NK-92 (cell line): ENCODE data around the gene HIGD1B.

ENCODE experiments used
- DNase-seq: peaks from one replicate; lab custom pipeline; 2025; ENCODE audit not compliant: unreplicated experiment; lab: John Stamatoyannopoulos, UW

The HIGD1B gene

DNA sequence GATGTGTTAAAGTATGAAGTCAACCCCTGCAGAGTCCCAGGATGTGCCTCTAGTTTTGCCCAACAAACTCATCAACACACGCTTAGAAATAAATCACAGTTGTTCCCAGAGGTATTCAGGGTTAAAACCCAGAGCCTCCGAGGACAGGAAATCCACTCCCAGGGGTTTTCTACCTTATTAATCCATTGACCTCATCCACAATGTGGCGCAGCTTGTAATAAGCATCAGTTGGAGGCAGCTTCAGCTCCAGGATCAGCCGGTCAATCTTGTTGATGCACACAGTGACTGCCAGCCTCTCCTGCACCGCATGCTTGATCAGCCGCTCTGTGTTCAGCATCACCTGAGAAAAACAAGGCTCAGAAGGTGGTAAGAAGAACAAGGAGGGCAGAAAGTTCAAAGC is 28.1 kb downstream of the HIGD1B start:
- no peak for DNase-seq

DNA sequence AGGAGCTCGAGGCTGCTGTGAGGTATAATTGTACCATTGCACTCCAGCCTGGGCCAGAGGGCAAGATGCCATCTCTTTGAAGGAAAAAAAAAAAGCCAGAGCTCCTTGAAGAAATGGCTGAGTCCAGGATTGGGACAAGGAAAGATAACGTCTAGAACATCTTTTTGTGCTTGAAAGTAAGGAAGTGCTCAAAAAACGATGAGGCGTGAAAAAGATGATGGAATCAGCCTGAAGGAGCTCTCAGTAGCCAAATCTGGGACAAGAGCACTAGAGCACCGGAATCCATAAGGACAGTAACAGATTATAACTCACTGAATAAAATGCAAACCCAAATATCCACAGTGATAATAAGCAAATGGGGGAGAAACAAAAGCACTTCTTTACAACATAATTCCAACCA is 29.4 kb downstream of the HIGD1B start:
- no peak for DNase-seq

DNA sequence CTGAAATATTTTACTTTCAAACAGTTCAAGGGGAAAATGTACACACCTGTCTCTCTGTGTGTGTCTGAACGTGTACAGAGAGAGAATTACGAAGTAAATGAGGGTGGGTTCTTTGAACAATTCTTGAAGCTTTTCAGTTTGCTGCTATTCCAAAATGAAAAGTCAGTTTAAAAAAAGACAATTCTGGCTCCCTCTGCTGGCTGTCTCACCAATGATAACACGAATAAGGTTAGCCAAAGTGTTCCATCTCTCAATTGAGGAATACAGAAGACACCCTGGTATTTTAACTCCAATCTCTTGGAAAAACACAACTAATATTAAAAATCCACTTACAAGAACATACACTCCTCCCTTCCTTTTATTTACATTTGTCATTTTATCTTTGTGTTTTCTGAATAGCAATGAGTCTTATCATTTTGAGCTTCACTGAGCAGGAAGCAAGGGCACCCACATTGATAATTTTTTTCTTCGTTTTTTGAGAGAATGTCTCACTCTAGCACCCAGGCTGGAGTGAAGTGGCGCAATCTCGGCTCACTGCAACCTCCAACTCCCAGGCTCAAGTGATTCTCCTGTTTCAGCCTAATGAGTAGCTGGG is 31.0 kb downstream of the HIGD1B start:
- DNase-seq, result no peak

GRCh38 chr17:44879376-44879775 is 31.7 kb downstream of the HIGD1B start:
- no peak for DNase-seq

DNA sequence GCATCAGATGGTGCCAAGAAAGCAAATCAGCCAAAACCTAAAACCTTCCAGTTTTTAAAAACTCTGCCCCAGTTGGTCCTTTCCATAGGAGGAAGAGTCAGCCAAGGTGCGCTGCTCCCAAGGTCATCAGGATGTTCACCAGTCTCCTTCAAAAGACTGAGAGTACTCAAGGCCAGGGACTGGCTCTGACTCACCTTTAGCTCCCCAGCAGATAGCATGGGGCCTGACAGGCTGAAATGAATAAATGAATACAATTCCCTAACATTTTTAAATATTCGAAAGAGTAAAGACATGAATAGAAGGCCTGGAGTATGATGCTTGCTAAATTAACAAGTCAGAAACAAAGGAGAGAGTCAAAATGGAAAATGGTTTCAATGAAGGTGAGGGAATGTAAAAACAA is 32.4 kb downstream of the HIGD1B start:
- no peak for DNase-seq

GRCh38 chr17:44881145-44881544 is 33.5 kb downstream of the HIGD1B start:
- DNase-seq, result no peak

DNA sequence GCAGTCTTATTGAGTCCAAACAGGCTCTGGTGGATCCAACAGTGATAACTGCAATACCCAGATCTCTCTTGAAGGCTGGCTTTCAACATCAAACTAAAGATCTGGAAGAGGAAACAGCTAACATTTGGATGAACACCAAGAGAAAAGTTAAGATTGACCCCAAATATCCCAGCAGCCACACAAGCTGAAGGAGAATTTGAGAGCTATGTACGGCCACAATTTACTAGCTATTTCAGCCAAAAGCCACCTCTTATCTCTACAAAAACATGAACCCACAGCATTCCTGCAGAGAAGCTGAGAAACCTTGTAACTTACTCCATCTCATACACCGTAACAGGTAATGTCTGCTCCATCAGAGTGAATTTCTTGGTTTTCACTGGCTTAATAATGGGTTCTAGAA is 37.3 kb downstream of the HIGD1B start:
- DNase-seq, result no peak

DNA sequence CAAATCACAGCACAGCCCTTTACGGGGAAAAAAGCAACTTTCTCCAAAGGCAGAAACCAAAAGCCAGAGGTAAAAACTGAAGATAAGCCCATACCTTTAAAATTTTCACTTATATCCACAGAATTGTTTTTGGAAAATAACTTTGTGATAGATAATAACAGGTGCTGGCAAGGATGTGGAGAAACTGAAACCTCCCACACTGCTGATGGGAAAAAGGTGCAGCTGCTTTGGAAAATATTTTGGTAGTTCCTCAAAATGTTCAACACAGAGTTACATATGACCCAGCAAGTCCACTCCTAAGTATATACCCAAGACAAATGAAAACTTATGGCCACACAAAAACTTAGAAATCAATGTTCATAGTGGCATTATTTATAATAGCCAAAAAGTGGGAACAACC is 39.3 kb downstream of the HIGD1B start:
- no peak for DNase-seq

DNA sequence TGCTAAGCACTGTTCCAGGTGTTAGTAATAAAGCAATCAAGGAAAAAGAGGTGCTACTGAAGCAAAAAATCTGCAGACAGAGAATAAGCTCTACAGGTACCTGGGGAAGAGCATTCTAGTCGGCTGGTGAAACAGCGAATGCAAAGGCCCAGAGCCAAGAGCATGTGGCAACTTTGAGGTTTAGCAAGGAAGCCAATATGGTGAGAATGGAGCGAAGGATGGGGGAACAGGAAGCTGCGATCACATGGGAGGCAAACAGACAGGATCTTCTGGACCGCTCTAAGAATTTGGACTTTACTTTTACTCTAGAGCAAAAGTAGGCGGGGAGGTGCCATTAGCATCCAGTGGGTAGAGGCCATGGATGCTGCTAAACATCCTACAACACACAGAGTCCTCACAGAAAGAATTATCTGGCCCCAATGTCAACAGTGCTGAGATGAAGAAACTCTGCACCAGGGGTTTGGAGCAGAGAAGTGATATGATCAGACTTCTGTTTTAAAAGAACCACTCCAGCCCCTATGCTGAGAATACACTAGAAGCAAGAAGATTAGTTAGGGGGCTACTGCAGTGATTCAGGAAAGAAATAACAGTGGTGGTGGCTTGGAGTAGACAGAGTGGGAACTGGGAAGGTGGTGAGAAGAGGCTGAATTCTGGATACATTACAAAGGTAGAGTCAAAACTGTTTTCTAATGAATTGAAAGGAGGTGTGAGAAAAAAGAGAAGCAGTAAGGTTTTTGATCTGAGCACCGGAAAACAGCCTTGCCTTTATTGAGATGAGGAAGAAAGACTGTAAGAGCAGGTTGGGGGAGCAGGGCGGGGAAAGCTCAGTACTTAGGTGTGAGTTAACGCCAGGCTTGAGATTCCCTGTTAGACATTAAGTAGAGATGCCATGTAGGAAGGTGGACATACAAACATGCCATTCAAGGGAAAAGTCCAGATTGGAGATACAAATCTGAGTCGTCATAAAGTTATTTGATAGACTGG is 40.6 kb downstream of the HIGD1B start:
- no peak for DNase-seq

GRCh38 chr17:44889003-44889402 is 41.3 kb downstream of the HIGD1B start:
- DNase-seq, result no peak

DNA sequence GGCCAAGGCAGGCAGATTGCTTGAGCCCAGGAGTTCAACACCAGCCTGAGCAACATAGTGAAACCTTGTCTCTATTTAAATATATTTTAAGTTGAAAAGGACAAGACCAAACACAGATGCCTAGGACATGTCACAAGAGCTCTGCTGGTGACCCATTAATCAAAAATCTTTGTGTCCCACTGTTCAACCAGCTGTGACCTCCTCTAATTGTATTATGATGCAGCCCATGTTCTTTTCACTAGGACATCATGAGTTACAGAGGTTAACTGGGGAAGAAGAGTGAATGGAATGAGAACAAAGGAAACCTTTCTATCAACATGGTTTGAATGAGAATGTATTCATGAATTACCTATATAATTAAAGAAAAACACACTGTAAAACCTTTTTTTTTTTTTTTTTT is 44.6 kb downstream of the HIGD1B start:
- no peak for DNase-seq

DNA sequence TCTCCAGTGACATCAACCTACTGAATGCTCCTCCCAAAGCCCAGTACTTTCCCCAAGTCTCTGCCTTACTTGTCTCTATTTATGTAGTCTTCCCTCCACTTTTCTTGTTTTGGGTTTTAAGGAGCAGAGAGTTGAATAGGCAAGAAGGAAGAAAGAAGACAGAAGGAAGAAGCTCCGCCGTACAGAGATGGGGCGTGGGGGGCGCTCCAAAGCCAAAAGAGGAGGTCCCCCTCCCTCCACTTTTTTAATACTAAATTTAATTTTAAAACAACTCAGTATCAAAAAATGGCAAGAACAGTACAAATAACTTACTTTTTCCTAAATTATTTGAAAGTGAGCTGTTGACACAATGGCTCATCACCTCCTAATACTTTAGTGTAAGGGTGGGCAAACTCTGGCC is 47.0 kb downstream of the HIGD1B start:
- no peak for DNase-seq

- DNase-seq, result no peak
Measured at GRCh38 chr17:44898768-44899073, 51.0 kb downstream of the HIGD1B start.

DNA sequence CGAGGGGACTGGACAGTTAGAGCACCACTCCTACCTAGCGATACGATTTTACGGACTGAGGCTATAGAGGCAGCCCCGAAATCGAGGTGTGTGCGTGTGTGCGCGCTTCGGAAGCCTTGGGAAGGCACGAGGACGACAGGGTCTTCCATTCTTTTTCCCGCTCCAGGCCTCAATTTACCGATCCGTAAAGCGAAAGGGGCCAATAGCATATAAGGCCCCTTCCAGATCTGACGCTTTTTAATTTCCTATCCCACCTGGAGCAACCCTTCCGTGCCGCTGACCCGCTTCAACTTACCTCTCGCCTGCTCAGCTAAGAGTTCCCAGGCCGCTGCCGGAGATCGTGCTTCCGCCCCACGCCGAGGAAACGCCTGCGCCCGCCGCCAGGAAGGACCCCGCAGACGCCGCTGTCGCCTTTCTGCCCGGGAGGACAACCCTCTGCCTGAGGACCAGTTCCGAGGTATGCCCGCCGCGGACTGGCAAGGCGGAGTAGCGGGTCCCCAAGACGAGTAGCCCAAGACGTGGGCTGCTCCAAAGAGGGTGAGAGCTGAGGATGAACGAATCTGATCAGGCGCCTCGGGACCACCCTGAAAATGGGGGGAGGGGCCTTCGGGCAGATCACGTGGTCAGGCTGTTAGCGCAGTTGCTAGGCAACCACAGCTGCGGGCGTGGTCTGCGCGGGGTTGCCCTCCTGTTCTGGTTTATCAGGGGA is 51.5 kb downstream of the HIGD1B start, which contains the start of gene EFTUD2:
EFTUD2 (minus strand) TSS at position 372 of the 709 bp plus-strand sequence. CDS start 4,924 bp downstream, outside the sequence.
- DNase-seq, result peak; percentile 46
